GM19455 (cell line): ENCODE measurements around the gene RBMS1.
"Not testable (repeated sequence)": the region's sequence is repeated elsewhere in the genome, so short reads cannot be mapped to it uniquely, and the experiment has no call there.

ENCODE experiments used
- ATAC-seq: cut with Tn5 transposase; IDR thresholded peaks from one replicate; pipeline ENCODE4 v1.9.1; 2021; ENCODE audit not compliant: unreplicated experiment

Gene RBMS1

GRCh38 chr2:160437273-160437672 is 56.3 kb downstream of the RBMS1 start:
- no peak for ATAC-seq

- ATAC-seq, result no peak
Measured at GRCh38 chr2:160434254-160434948, 59.2 kb downstream of the RBMS1 start.

- no peak for ATAC-seq
Measured at GRCh38 chr2:160433466-160434140, 60.0 kb downstream of the RBMS1 start.

GRCh38 chr2:160432633-160433032 is 61.0 kb downstream of the RBMS1 start:
- no peak for ATAC-seq

GRCh38 chr2:160431441-160431840 is 62.2 kb downstream of the RBMS1 start:
- ATAC-seq, result no peak

- ATAC-seq, result no peak
Measured at GRCh38 chr2:160430001-160430344, 63.6 kb downstream of the RBMS1 start.

- ATAC-seq, result no peak
Measured at GRCh38 chr2:160429248-160430000, 64.2 kb downstream of the RBMS1 start.

- no peak for ATAC-seq
Measured at GRCh38 chr2:160428405-160428763, 65.2 kb downstream of the RBMS1 start.

- peak; percentile 66 for ATAC-seq
Measured at GRCh38 chr2:160427629-160428404, 65.8 kb downstream of the RBMS1 start.

GRCh38 chr2:160426604-160427003 is 67.0 kb downstream of the RBMS1 start:
- no peak for ATAC-seq

GRCh38 chr2:160425434-160426151 is 68.0 kb downstream of the RBMS1 start:
- ATAC-seq, result no peak

- ATAC-seq, result no peak
Measured at GRCh38 chr2:160423126-160423525, 70.5 kb downstream of the RBMS1 start.

- not testable (repeated sequence) for ATAC-seq
Measured at GRCh38 chr2:160421646-160422501, 71.7 kb downstream of the RBMS1 start.

- ATAC-seq, result no peak
Measured at GRCh38 chr2:160420711-160421110, 72.9 kb downstream of the RBMS1 start.

- ATAC-seq, result no peak
Measured at GRCh38 chr2:160419776-160420505, 73.7 kb downstream of the RBMS1 start.

- no peak for ATAC-seq
Measured at GRCh38 chr2:160418853-160419252, 74.8 kb downstream of the RBMS1 start.

- no peak for ATAC-seq
Measured at GRCh38 chr2:160418398-160418765, 75.2 kb downstream of the RBMS1 start.

- no peak for ATAC-seq
Measured at GRCh38 chr2:160417745-160418397, 75.7 kb downstream of the RBMS1 start.

- ATAC-seq, result no peak
Measured at GRCh38 chr2:160415991-160416390, 77.6 kb downstream of the RBMS1 start.
